Endothelial cell of umbilical vein (primary cell): ENCODE measurements around the gene EPS15. TPM values are rescaled to one million over a fixed set of nuclear protein-coding genes. Genes with fewer than 3 reads are reported as not detected.
A peak's percentile ranks its signal among the peaks of the same experiment; 100 is the strongest.

ENCODE experiments used
- BruUV-seq: library from RNA; stranded (reverse); fragments of 400-500 nt; replicated peaks from 2 replicates; lab custom pipeline; 2021; lab: Mats Ljungman, UMichigan
- CTCF ChIA-PET: fragments of 300-600, 350-600 bp; sonication (Branson Sonifier 250); formaldehyde crosslinking; loops from one replicate; lab custom pipeline; 2021; ENCODE audit warnings: antibody characterized with exemption, inconsistent platforms; lab: Charles Lee
- POLR2A ChIA-PET: fragments of 300-600, 350-600 bp; sonication (Branson Sonifier 250); formaldehyde crosslinking; loops from one replicate; lab custom pipeline; 2021; ENCODE audit warnings: antibody characterized with exemption, inconsistent platforms; lab: Charles Lee
- DNase-seq: peaks from one replicate; pipeline ENCODE4 v3.0.0-alpha.2; 2011; ENCODE audit warnings: low read depth, low spot score
- FAIRE-seq: peaks from 2 replicates; lab custom pipeline; 2011; peaks lifted over from hg19 to GRCh38; lab: Jason Lieb, UNC
- H2AFZ ChIP-seq: 2 replicates; pipeline ENCODE4 v1.6.0; 2012; ENCODE audit warnings: low read depth, low read length, control low read depth, inconsistent platforms
- H3K27ac ChIP-seq: 2 replicates; pipeline ENCODE4 v1.5.1; 2011; ENCODE audit warnings: low read depth, mild to moderate bottlenecking, control low read depth, low read length, moderate library complexity; ENCODE audit not compliant: insufficient read depth
- H3K27me3 ChIP-seq, 2 experiments: 2 replicates each; pipeline versions ENCODE4 v1.6.0 to v1.6.1; 2011; ENCODE audit warnings: low read length in 2 of 2, mixed read lengths in 1 of 2; ENCODE audit not compliant: control insufficient read depth in 2 of 2, insufficient read depth in 2 of 2
- H3K36me3 ChIP-seq, 2 experiments: 2 replicates in 1 of 2; 3 replicates in 1 of 2; pipeline ENCODE4 v1.5.1; 2011; ENCODE audit warnings: low read length in 2 of 2, mild to moderate bottlenecking in 1 of 2, moderate library complexity in 1 of 2; ENCODE audit not compliant: control insufficient read depth in 2 of 2, insufficient read depth in 2 of 2; ENCODE audit errors: extremely low read depth in 1 of 2
- H3K4me1 ChIP-seq: 3 replicates; pipeline ENCODE4 v1.5.1; 2011; ENCODE audit warnings: mild to moderate bottlenecking, low read length; ENCODE audit not compliant: control insufficient read depth, insufficient read depth; ENCODE audit errors: extremely low read depth
- H3K4me2 ChIP-seq: 2 replicates; pipeline ENCODE4 v1.6.1; 2011; ENCODE audit warnings: low read length, control low read depth, mixed read lengths; ENCODE audit not compliant: insufficient read depth
- H3K4me3 ChIP-seq, 3 experiments: fragments of 200-600 bp in 1 of 3; sonication (generic), shearing (Covaris generic) in 1 of 3; replicated peaks in 1 of 3; 2 replicates each; pipeline ENCODE4 v1.5.1; 2011 to 2016; ENCODE audit warnings: control low read depth in 3 of 3, low read length in 3 of 3, mild to moderate bottlenecking in 2 of 3, inconsistent platforms in 1 of 3, low read depth in 1 of 3, moderate library complexity in 1 of 3; ENCODE audit not compliant: insufficient read depth in 1 of 3
- H3K79me2 ChIP-seq: 2 replicates; pipeline ENCODE4 v1.6.0; 2012; ENCODE audit warnings: low read length, inconsistent platforms; ENCODE audit not compliant: control insufficient read depth, insufficient read depth
- H3K9ac ChIP-seq: replicated peaks from 2 replicates; pipeline ENCODE3; 2011; ENCODE audit warnings: low read length, control low read depth; ENCODE audit not compliant: insufficient read depth; ENCODE audit errors: extremely low read depth
- H3K9me1 ChIP-seq: replicated peaks from 3 replicates; pipeline ENCODE4 v1.6.0; 2011; ENCODE audit warnings: mild to moderate bottlenecking, low read length; ENCODE audit not compliant: control insufficient read depth, insufficient read depth; ENCODE audit errors: extremely low read depth
- H3K9me3 ChIP-seq: replicated peaks from 2 replicates; pipeline ENCODE4 v1.5.1; 2012; ENCODE audit warnings: low read length, inconsistent platforms; ENCODE audit not compliant: control insufficient read depth, insufficient read depth
- H4K20me1 ChIP-seq: replicated peaks from 2 replicates; pipeline ENCODE3; 2011; ENCODE audit warnings: mild to moderate bottlenecking, low read length; ENCODE audit not compliant: control insufficient read depth, insufficient read depth; ENCODE audit errors: extremely low read depth
- CTCF ChIP-seq, 2 donors: IDR thresholded peaks; 1 replicate in 1 of 2; 2 replicates in 1 of 2; pipeline ENCODE4 v1.5.1; 2011; ENCODE audit warnings: low read length in 2 of 2, mild to moderate bottlenecking in 2 of 2, moderate library complexity in 2 of 2, control low read depth in 1 of 2, inconsistent platforms in 1 of 2, low read depth in 1 of 2; ENCODE audit not compliant: insufficient read depth in 1 of 2; ENCODE audit errors: extremely low read depth in 1 of 2
- EZH2 ChIP-seq: IDR thresholded peaks from 2 replicates; pipeline ENCODE4 v1.6.1; 2012; ENCODE audit warnings: borderline replicate concordance, low read depth, mild to moderate bottlenecking, moderate library complexity, low read length, inconsistent platforms; ENCODE audit not compliant: severe bottlenecking
- FOS ChIP-seq: IDR thresholded peaks from 2 replicates; pipeline ENCODE4 v1.6.1; 2011; ENCODE audit warnings: mild to moderate bottlenecking, low read length, moderate library complexity, borderline replicate concordance; ENCODE audit not compliant: insufficient read depth
- GATA2 ChIP-seq: IDR thresholded peaks from 2 replicates; pipeline ENCODE4 v1.7.0; 2011; ENCODE audit warnings: low read depth, mild to moderate bottlenecking, moderate library complexity, mixed read lengths, low read length; ENCODE audit not compliant: insufficient read length, insufficient read depth
- JUN ChIP-seq: IDR thresholded peaks from 2 replicates; pipeline ENCODE4 v1.6.1; 2011; ENCODE audit warnings: borderline replicate concordance, low read depth; ENCODE audit not compliant: insufficient read length, insufficient read depth
- MAX ChIP-seq: IDR thresholded peaks from 2 replicates; pipeline ENCODE4 v1.6.1; 2011; ENCODE audit not compliant: insufficient read depth, insufficient read length
- MYC ChIP-seq: IDR thresholded peaks from one replicate; pipeline ENCODE4 v1.6.1; 2011; ENCODE audit warnings: mild to moderate bottlenecking, low read depth, low read length
- POLR2A ChIP-seq: IDR thresholded peaks from 2 replicates; pipeline ENCODE4 v1.6.1; 2012; ENCODE audit warnings: low read depth, mild to moderate bottlenecking, control low read depth, low read length
- POLR2AphosphoS5 ChIP-seq: IDR thresholded peaks from 2 replicates; pipeline ENCODE4 v1.6.1; 2012; ENCODE audit warnings: low read depth, mild to moderate bottlenecking, control low read depth, low read length, moderate library complexity; ENCODE audit not compliant: insufficient read depth
- dilution Hi-C: fragments of 300-500 bp; cut with MboI; formaldehyde crosslinking; loops from one replicate; pipeline ENCODE4 v1.15.0; 2019; ENCODE audit warnings: low sequenced_read_pairs; ENCODE audit not compliant: extremely low pct_ligation_motif_present
- intact Hi-C: fragments of 100-400 bp; cut with micrococcal nuclease; formaldehyde crosslinking; loops from one replicate; pipeline ENCODE4 v1.10.0; 2022
- polyA plus RNA-seq, 4 experiments: library from polyadenylated mRNA; depleted of rRNA in 3 of 4; stranded (reverse) in 3 of 4; unstranded in 1 of 4; fragments of >200 nt; gene quantifications; 2 replicates each; pipeline versions ENCODE4 v1.2.1 to v1.2.3, GENCODE V29; 2011 to 2012; ENCODE audit warnings: missing spikeins in 1 of 4
- total RNA-seq: library from RNA; stranded (reverse); gene quantifications from 2 replicates; pipeline ENCODE4 v1.2.3, GENCODE V29; 2021

EPS15 gene
- total and polyA plus RNA-seq, 2 donors (not counting 3 experiments of a cell fraction or from before 2014, with no cell fraction given), result 15.4 to 44.8 TPM

GRCh38 chr1:51314974-51315373 is 204.1 kb downstream of the EPS15 start:
- H3K4me2 ChIP-seq, result no peak overlapping the region
- no peaks in the 10 kb centered on the region for H3K79me2 ChIP-seq
- no TSS peak for BruUV-seq
- H3K27ac ChIP-seq, result peak overlapping the region; percentile 93
- DNase-seq, result no peak
- no peak for FAIRE-seq
- peaks cover 35% of the 10 kb centered on the region for H3K4me1 ChIP-seq
- no peaks in the 10 kb centered on the region for H3K36me3 ChIP-seq
- intact Hi-C loops, result no loop called here
- H2AFZ ChIP-seq, result no peak overlapping the region
- no peaks in the 10 kb centered on the region for H3K27me3 ChIP-seq
- no peaks in the 10 kb centered on the region for H3K9me3 ChIP-seq
- no peak overlapping the region for H3K9ac ChIP-seq
- H4K20me1 ChIP-seq, result no peaks in the 10 kb centered on the region
- H3K9me1 ChIP-seq, result no peaks in the 10 kb centered on the region
- ChIA-PET CTCF (interaction anchor here (0.7 to 1.6 kb wide), 3 partner anchors 18 to 220 kb away, joined by 3 to 6 read pairs (median 3); no protein-coding TSS in a partner anchor), POLR2A (no interaction called here)
- dilution Hi-C loops, result no loop called here
- no peak for TF ChIP-seq MYC
- TF ChIP-seq FOS, result no peak
- no peak for TF ChIP-seq EZH2
- no peak for TF ChIP-seq JUN
- TF ChIP-seq POLR2AphosphoS5, result no peak
- no peak for TF ChIP-seq POLR2A
- no peak for TF ChIP-seq MAX
- TF ChIP-seq CTCF (IDR thresholded peaks at IDR 0.05; ENCODE audit: extremely low read depth in 1 of 2, insufficient read depth in 1 of 2, low read depth in 1 of 2, low read length in 2 of 2), result no peak
- TF ChIP-seq GATA2, result no peak
- no peak overlapping the region for H3K4me3 ChIP-seq
